GM19397 (cell line): Measurements from ENCODE around the gene PAQR3.

ENCODE experiments used
- ATAC-seq: cut with Tn5 transposase; IDR thresholded peaks from one replicate; pipeline ENCODE4 v1.9.1; 2021; ENCODE audit warnings: mild to moderate bottlenecking, moderate library complexity; ENCODE audit not compliant: unreplicated experiment

PAQR3 gene

DNA sequence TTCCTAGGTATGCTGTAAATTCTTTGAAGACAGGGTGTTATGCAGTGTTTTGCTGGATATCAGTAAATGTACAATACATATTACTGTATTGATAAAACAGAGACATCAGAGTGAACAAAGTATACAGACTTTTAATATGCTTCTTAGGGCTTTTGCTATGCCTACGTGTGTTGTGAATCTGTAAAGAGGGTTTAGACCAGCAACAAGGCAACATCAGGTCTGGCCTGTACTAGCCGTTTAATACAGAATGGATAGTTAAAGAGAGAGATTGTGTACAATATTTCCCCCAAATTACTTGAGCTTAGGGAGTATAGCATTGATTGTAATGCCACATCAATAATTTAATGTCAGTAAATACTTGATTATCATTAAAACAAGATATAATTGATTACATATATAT, 75.2 kb downstream of the PAQR3 start:
- no peak for ATAC-seq

DNA sequence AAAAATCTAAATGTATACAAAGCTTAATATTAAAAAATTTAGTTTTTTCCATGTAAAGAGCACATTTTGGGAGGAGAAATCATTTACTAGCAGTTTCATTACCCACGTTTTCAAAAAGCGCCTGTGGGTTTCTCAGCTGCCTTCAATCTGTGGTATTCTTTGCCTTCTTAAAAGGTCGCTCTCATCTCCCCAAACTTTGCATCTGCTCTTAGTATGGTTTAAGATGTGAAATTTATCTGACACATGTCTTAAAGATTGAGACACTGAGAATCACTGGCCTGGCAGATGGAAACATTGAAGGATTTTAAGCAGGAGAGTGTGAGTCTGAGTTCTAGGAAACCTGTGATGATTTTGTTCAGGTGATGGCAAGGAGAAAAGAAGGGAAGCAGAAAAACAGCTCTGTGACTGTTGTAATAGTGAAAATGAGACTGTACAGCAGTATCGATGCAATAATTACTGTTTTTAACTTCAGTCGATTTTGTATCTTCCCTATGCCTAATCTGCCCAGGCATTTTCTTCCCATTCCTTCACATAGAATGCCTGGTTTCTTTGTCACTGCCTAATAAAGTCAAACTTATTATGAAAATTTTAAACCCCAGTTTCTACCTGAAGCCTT, 75.9 kb downstream of the PAQR3 start:
- ATAC-seq, result no peak

DNA sequence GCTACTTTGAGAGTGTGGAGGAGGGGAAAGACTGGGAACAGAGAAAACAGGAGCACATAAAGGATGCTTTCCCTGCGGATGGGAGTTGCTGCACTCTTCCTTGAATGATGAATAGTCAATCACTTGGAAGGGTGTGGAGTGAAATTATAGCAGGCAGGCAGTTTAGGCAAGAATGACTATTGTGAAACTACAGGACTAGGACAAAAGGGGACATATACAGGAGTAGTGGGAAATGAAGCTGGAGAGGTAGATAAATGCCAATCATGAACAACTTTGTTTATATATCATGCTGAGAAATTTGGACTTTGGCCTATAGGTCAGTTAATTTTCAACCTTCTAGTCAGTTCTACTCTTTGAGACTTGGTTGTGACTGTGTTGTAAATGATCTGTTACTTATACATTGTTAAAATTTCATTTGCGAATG, 76.9 kb downstream of the PAQR3 start:
- no peak for ATAC-seq
